Mesenchymal stem cell (in vitro differentiated cells and primary cell): ENCODE measurements around the gene RAB13.
A peak's percentile ranks its signal among the peaks of the same experiment; 100 is the strongest.

Experiments used
- DNase-seq: peaks from one replicate; pipeline ENCODE4 v3.0.0-alpha.2; 2013
- H2AFZ ChIP-seq: one replicate; pipeline ENCODE4 v1.6.1; 2013; ENCODE audit warnings: low read depth, mild to moderate bottlenecking, control low read depth, inconsistent platforms, low read length, moderate library complexity
- H2AK5ac ChIP-seq: 2 replicates; pipeline ENCODE4 v1.6.1; 2013; ENCODE audit warnings: low read length, moderate library complexity, mild to moderate bottlenecking, inconsistent platforms; ENCODE audit not compliant: severe bottlenecking
- H2BK120ac ChIP-seq: one replicate; pipeline ENCODE4 v1.6.1; 2013; ENCODE audit warnings: low read depth, mild to moderate bottlenecking, inconsistent platforms, low read length, moderate library complexity
- H2BK12ac ChIP-seq, 2 experiments: one replicate each; pipeline ENCODE4 v1.6.1; 2013; ENCODE audit warnings: inconsistent platforms in 2 of 2, low read length in 2 of 2, mild to moderate bottlenecking in 2 of 2, moderate library complexity in 2 of 2, control low read depth in 1 of 2
- H2BK15ac ChIP-seq: one replicate; pipeline ENCODE4 v1.6.1; 2013; ENCODE audit warnings: mild to moderate bottlenecking, low read depth, inconsistent platforms; ENCODE audit not compliant: poor library complexity, severe bottlenecking
- H2BK5ac ChIP-seq: 2 replicates; pipeline ENCODE4 v1.6.1; 2013; ENCODE audit warnings: low read depth, mild to moderate bottlenecking, low read length, control low read depth, inconsistent platforms; ENCODE audit not compliant: poor library complexity, severe bottlenecking
- H3K14ac ChIP-seq, 2 experiments: one replicate each; pipeline ENCODE4 v1.6.1; 2013; ENCODE audit warnings: inconsistent platforms in 2 of 2, low read length in 2 of 2, control low read depth in 1 of 2, mild to moderate bottlenecking in 1 of 2, moderate library complexity in 1 of 2
- H3K18ac ChIP-seq, 2 experiments: one replicate each; pipeline ENCODE4 v1.6.1; 2013; ENCODE audit warnings: inconsistent platforms in 2 of 2, low read length in 2 of 2, control low read depth in 1 of 2, low read depth in 1 of 2, mild to moderate bottlenecking in 1 of 2
- H3K23ac ChIP-seq, 2 experiments: one replicate each; pipeline ENCODE4 v1.6.1; 2013; ENCODE audit warnings: inconsistent platforms in 2 of 2, low read length in 2 of 2, mild to moderate bottlenecking in 2 of 2, moderate library complexity in 2 of 2, control low read depth in 1 of 2
- H3K27ac ChIP-seq: 2 replicates; pipeline ENCODE4 v1.5.1; 2013; ENCODE audit warnings: mild to moderate bottlenecking, moderate library complexity, low read length, control low read depth, inconsistent platforms; ENCODE audit not compliant: poor library complexity, severe bottlenecking
- H3K27me3 ChIP-seq, 2 experiments: 2 replicates each; pipeline versions ENCODE4 v1.6.1 to v1.7.0; 2013; ENCODE audit warnings: low read length in 2 of 2, mild to moderate bottlenecking in 2 of 2, moderate library complexity in 2 of 2, control low read depth in 1 of 2, inconsistent platforms in 1 of 2; ENCODE audit not compliant: control insufficient read depth in 1 of 2, insufficient read depth in 1 of 2
- H3K36me3 ChIP-seq, 2 experiments: 2 replicates each; pipeline versions ENCODE4 v1.6.1 to v1.7.0; 2013; ENCODE audit warnings: low read length in 2 of 2, control low read depth in 1 of 2, inconsistent platforms in 1 of 2, low read depth in 1 of 2, mild to moderate bottlenecking in 1 of 2; ENCODE audit not compliant: insufficient read depth in 2 of 2, control insufficient read depth in 1 of 2
- H3K4ac ChIP-seq, 2 experiments: one replicate each; pipeline ENCODE4 v1.6.1; 2013; ENCODE audit warnings: inconsistent platforms in 2 of 2, low read length in 2 of 2, mild to moderate bottlenecking in 2 of 2, moderate library complexity in 2 of 2, control low read depth in 1 of 2, low read depth in 1 of 2
- H3K4me1 ChIP-seq: 2 replicates; pipeline ENCODE4 v1.6.1; 2013; ENCODE audit warnings: low read depth, low read length, control low read depth; ENCODE audit not compliant: control insufficient read depth, insufficient read depth
- H3K4me2 ChIP-seq: 2 replicates; pipeline ENCODE4 v1.6.1; 2013; ENCODE audit warnings: low read length, mild to moderate bottlenecking, inconsistent platforms; ENCODE audit not compliant: poor library complexity, severe bottlenecking
- H3K4me3 ChIP-seq, 2 experiments: 2 replicates each; pipeline versions ENCODE4 v1.5.1 to v1.7.0; 2013; ENCODE audit warnings: low read length in 2 of 2, mild to moderate bottlenecking in 2 of 2, control low read depth in 1 of 2, low read depth in 1 of 2; ENCODE audit not compliant: insufficient read depth in 1 of 2
- H3K79me1 ChIP-seq: replicated peaks from 2 replicates; pipeline ENCODE4 v1.6.1; 2013; ENCODE audit warnings: mild to moderate bottlenecking, control low read depth, low read length, inconsistent platforms; ENCODE audit not compliant: poor library complexity, severe bottlenecking
- H3K9ac ChIP-seq: 2 replicates; pipeline ENCODE4 v1.7.0; 2013; ENCODE audit warnings: mild to moderate bottlenecking, low read length, moderate library complexity
- H3K9me3 ChIP-seq: 2 replicates; pipeline ENCODE4 v1.7.0; 2013; ENCODE audit warnings: mild to moderate bottlenecking, low read length; ENCODE audit not compliant: control insufficient read depth
- H4K8ac ChIP-seq: one replicate; pipeline ENCODE4 v1.6.1; 2013; ENCODE audit warnings: inconsistent platforms, mild to moderate bottlenecking, low read length, moderate library complexity
- H4K91ac ChIP-seq: one replicate; pipeline ENCODE4 v1.6.1; 2013; ENCODE audit warnings: mild to moderate bottlenecking, low read length, inconsistent platforms
- WGBS: methylation state at CpG from one replicate; pipeline ENCODE4 v1.1.7; 2013; ENCODE audit warnings: mixed read lengths; 5-methylcytosine and 5-hydroxymethylcytosine counted together

RAB13 gene

DNA sequence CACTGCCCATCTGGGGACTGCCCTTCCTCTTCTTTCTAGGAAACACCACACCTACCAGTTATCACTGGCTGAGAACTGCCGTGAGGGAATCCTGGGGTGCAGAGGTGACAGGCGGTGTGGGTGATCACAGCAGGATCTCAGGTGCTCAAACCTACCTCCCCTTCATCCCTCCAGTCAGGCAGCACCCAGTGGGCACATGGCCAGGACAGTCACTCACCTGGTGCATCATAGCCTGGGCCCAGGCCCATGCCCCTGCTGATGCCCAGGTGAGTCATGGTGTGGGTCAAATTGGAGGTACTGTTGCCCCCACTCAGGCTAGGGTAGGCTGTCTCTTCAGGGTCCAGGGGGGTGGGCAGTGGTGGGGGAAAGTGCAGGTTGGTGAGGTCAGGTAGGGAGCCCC, 34.3 kb downstream of the RAB13 start:
- no peak overlapping the region for H3K14ac ChIP-seq
- no peaks in the 10 kb centered on the region for H3K27me3 ChIP-seq
- no peak overlapping the region for H3K23ac ChIP-seq
- no peak overlapping the region for H3K4me3 ChIP-seq
- H3K4ac ChIP-seq = no peak overlapping the region
- H4K8ac ChIP-seq = no peak overlapping the region
- no peak overlapping the region for H2BK5ac ChIP-seq
- no peak overlapping the region for H3K18ac ChIP-seq
- H2AFZ ChIP-seq = no peak overlapping the region
- H2BK12ac ChIP-seq = no peak overlapping the region
- peaks cover 13% of the 10 kb centered on the region for H3K4me1 ChIP-seq
- no peak overlapping the region for H2BK15ac ChIP-seq
- no peaks in the 10 kb centered on the region for H3K9me3 ChIP-seq
- DNase-seq = no peak
- no peak overlapping the region for H3K27ac ChIP-seq
- H3K36me3 ChIP-seq = peaks cover 64 to 72% of the 10 kb centered on the region in 2 experiments
- no peak overlapping the region for H4K91ac ChIP-seq
- no peak overlapping the region for H3K9ac ChIP-seq
- peaks cover 34% of the 10 kb centered on the region for H3K79me1 ChIP-seq
- H3K4me2 ChIP-seq = no peak overlapping the region
- no peak overlapping the region for H2BK120ac ChIP-seq
- H2AK5ac ChIP-seq = no peak overlapping the region
- 100% methylated on average over 2 of the region's 2 CpGs for WGBS

GRCh38 chr1:153951183-153951582, 35.0 kb downstream of the RAB13 start:
- WGBS = 98% methylated on average over 11 of the region's 11 CpGs
- no peak overlapping the region for H2BK120ac ChIP-seq
- no peak overlapping the region for H2BK5ac ChIP-seq
- H3K4me2 ChIP-seq = no peak overlapping the region
- no peaks in the 10 kb centered on the region for H3K27me3 ChIP-seq
- no peak overlapping the region for H3K23ac ChIP-seq
- no peak overlapping the region for H4K91ac ChIP-seq
- no peak overlapping the region for H2AK5ac ChIP-seq
- peaks cover 34% of the 10 kb centered on the region for H3K79me1 ChIP-seq
- H3K18ac ChIP-seq = no peak overlapping the region
- no peak overlapping the region for H2AFZ ChIP-seq
- no peak overlapping the region for H4K8ac ChIP-seq
- no peak overlapping the region for H2BK15ac ChIP-seq
- H3K9ac ChIP-seq = no peak overlapping the region
- H3K36me3 ChIP-seq = peaks cover 64 to 72% of the 10 kb centered on the region in 2 experiments
- no peaks in the 10 kb centered on the region for H3K9me3 ChIP-seq
- no peak overlapping the region for H3K27ac ChIP-seq
- no peak overlapping the region for H3K4ac ChIP-seq
- DNase-seq = no peak
- no peak overlapping the region for H3K14ac ChIP-seq
- no peak overlapping the region for H3K4me3 ChIP-seq
- no peak overlapping the region for H2BK12ac ChIP-seq
- H3K4me1 ChIP-seq = peaks cover 9% of the 10 kb centered on the region

DNA sequence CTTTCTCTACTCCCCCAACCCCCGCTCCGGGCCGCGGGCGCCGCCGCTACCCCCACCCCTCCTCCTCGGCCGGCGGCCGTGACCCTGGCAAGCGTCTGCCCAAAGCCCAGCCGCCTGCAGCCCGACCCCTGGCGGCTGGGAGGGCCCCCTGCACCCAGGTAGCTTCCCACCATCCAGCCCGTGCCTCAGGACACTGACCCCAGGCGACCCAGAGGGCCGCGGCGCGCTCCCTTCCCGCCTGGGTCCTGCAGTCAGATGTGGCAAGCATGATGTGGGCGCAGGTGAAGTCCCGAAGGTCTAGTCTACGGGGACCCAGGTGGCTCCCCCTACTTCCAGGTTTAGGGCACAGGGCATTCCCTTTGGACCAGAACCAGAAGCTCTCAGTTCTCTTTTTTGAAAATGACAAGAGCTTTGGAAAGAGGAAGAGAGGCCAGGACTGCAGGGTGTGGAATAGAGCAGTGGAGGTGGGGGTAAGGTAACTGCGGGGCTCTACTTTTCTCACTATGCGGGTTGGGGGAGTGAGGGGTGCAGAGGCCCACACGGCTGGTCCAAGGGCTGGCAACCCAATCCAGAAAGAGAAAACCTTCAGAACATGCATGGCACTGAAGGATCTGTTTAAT, 39.4 kb downstream of the RAB13 start, which contains the start of gene DENND4B:
Gene DENND4B (minus strand): TSS at position 97 of the 620 bp plus-strand sequence. CDS start 2,344 bp downstream, outside the sequence.
- Histone ChIP-seq H3K4me2 (peak within 1 kb of the TSS; percentile 83), H3K36me3 (peaks cover 57 to 63% of the 10 kb centered on the region in 2 experiments), H3K18ac (peak within 1 kb of the TSS; percentile 37 to 98), H3K4me1 (peaks cover 12% of the 10 kb centered on the region), H3K27ac (no peak within 1 kb of the TSS), H3K9ac (peak within 1 kb of the TSS; percentile 96), H2BK15ac (peak within 1 kb of the TSS; percentile 86), H3K79me1 (peaks cover 41% of the 10 kb centered on the region), H3K4ac (peak within 1 kb of the TSS; percentile 1 to 92), H3K9me3 (no peaks in the 10 kb centered on the region), H2AK5ac (no peak within 1 kb of the TSS), H3K27me3 (no peaks in the 10 kb centered on the region), H4K91ac (peak within 1 kb of the TSS; percentile 84), H3K14ac (peak within 1 kb of the TSS in 1 of 2 experiments; percentile 91), H3K4me3 (peak within 1 kb of the TSS; percentile 87 to 94), H4K8ac (peak within 1 kb of the TSS; percentile 83), H2BK120ac (peak within 1 kb of the TSS; percentile 80), H2BK12ac (peak within 1 kb of the TSS in 1 of 2 experiments; percentile 37), H3K23ac (peak within 1 kb of the TSS in 1 of 2 experiments; percentile 73), H2BK5ac (peak within 1 kb of the TSS; percentile 54), H2AFZ (peak within 1 kb of the TSS; percentile 36)
- DNase-seq = peak; percentile 83
- 11% methylated on average over 28 of the region's 28 CpGs for WGBS

DNA sequence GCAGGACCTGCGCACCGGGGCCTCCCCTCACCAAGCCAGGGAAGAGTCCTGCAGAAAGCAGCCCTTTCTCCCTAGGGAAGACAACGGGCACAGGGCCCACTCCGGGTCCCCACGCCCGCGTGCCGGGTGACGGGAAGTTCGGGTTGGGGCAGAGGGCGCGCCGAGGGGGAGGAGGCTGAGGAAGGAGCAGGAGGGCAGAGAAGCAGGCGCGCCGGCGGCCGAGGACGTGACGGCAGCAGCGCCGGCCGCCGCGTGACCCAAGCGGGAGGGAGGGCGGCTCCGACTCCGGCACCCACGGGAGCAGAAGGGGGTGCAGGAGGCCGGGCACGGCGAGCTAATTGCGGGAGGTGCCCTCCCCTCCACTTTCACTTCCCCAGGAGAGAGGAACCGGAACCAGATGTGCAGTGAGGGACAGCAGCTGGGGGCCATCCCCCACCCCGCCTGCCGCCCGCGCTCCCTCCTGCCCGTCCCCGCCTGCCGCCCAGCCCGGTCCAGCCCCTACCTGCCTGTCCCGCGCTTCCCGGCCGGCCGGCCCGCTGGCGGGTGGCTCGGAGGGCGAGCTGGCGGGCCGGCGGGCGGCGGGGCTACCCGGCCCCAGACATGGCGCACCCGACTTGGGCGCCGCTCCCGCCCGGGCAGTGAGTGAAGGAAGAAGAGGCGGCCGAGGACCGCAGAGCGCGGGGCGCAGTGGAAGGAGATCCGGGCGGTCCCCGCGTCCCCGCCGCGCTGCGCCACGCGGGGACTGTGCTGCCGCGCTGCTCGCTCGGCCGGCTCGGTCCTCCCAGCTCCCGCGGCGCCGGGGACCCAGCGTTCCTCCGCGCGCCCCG, 40.1 kb downstream of the RAB13 start:
- peak overlapping the region; percentile 80 for H2BK120ac ChIP-seq
- H3K14ac ChIP-seq = peak overlapping the region in 1 of 2 experiments; percentile 91
- WGBS = under 1% methylated on average over 56 of the region's 95 CpGs

More for the DNA sequence above, 40.1 kb downstream of the RAB13 start:
- peak overlapping the region; percentile 54 for H2BK5ac ChIP-seq
- peaks cover 41% of the 10 kb centered on the region for H3K79me1 ChIP-seq
- peak overlapping the region; percentile 1 to 92 for H3K4ac ChIP-seq
- peaks cover 55 to 63% of the 10 kb centered on the region in 2 experiments for H3K36me3 ChIP-seq
- peak overlapping the region in 1 of 2 experiments; percentile 73 for H3K23ac ChIP-seq
- H3K4me1 ChIP-seq = peaks cover 12% of the 10 kb centered on the region
- H2BK12ac ChIP-seq = peak overlapping the region in 1 of 2 experiments; percentile 37
- H3K9me3 ChIP-seq = no peaks in the 10 kb centered on the region
- no peak overlapping the region for H2AK5ac ChIP-seq
- H3K9ac ChIP-seq = peak overlapping the region; percentile 96
- peak overlapping the region; percentile 87 to 94 for H3K4me3 ChIP-seq
- H4K91ac ChIP-seq = peak overlapping the region; percentile 84
- peak overlapping the region; percentile 86 for H2BK15ac ChIP-seq
- peak overlapping the region; percentile 36 for H2AFZ ChIP-seq
- DNase-seq = peak; percentile 81
- H3K4me2 ChIP-seq = peak overlapping the region; percentile 83
- H3K27me3 ChIP-seq = no peaks in the 10 kb centered on the region
- peak overlapping the region; percentile 37 to 98 for H3K18ac ChIP-seq
- no peak overlapping the region for H3K27ac ChIP-seq
- peak overlapping the region; percentile 83 for H4K8ac ChIP-seq
